ENCODE results near the gene SLC35A1.
"Not testable (repeated sequence)": the region's sequence is repeated elsewhere in the genome, so short reads cannot be mapped to it uniquely, and the experiment has no call there.

Gene SLC35A1

GRCh38 chr6:87487555-87487954 is 14.8 kb downstream of the SLC35A1 start:
- Histone ChIP-seq H3K4me1 (ENCODE audit: insufficient read depth, low read length) (peaks cover 8% of the 10 kb centered on the region), H3K27me3 (ENCODE audit: insufficient read depth, low read length) (no peaks in the 10 kb centered on the region), H3K36me3 (ENCODE audit: insufficient read depth, low read length) (peaks cover 3% of the 10 kb centered on the region), H3K4me3 (ENCODE audit: low read length) (no peak overlapping the region), H2AFZ (ENCODE audit: low read depth, low read length) (no peak overlapping the region), H3K9me3 (ENCODE audit: low read length) (peaks cover 7% of the 10 kb centered on the region)

- H3K4me1 ChIP-seq (ENCODE audit: insufficient read depth, low read length); H3K27me3 ChIP-seq (ENCODE audit: insufficient read depth, low read length); H3K36me3 ChIP-seq (ENCODE audit: insufficient read depth, low read length); H3K9me3 ChIP-seq (ENCODE audit: low read length); H2AFZ ChIP-seq (ENCODE audit: low read depth, low read length); H3K4me3 ChIP-seq (ENCODE audit: low read length): not testable (repeated sequence)
Observed at GRCh38 chr6:87489326-87489725, 16.6 kb downstream of the SLC35A1 start.

GRCh38 chr6:87494761-87495422 is 22.1 kb downstream of the SLC35A1 start:
- Histone ChIP-seq H2AFZ (ENCODE audit: low read depth, low read length) (no peak overlapping the region), H3K4me1 (ENCODE audit: insufficient read depth, low read length) (no peaks in the 10 kb centered on the region), H3K36me3 (ENCODE audit: insufficient read depth, low read length) (peaks cover 8% of the 10 kb centered on the region), H3K27me3 (ENCODE audit: insufficient read depth, low read length) (no peaks in the 10 kb centered on the region), H3K4me3 (ENCODE audit: low read length) (no peak overlapping the region), H3K9me3 (ENCODE audit: low read length) (no peaks in the 10 kb centered on the region)

- no peaks in the 10 kb centered on the region for H3K27me3 ChIP-seq (ENCODE audit: insufficient read depth, low read length)
- peaks cover 13% of the 10 kb centered on the region for H3K36me3 ChIP-seq (ENCODE audit: insufficient read depth, low read length)
- no peaks in the 10 kb centered on the region for H3K9me3 ChIP-seq (ENCODE audit: low read length)
- no peak overlapping the region for H2AFZ ChIP-seq (ENCODE audit: low read depth, low read length)
- no peaks in the 10 kb centered on the region for H3K4me1 ChIP-seq (ENCODE audit: insufficient read depth, low read length)
- H3K4me3 ChIP-seq (ENCODE audit: low read length) = no peak overlapping the region
Observed at GRCh38 chr6:87498048-87498447, 25.3 kb downstream of the SLC35A1 start.

GRCh38 chr6:87501809-87502572 is 29.2 kb downstream of the SLC35A1 start:
- no peak overlapping the region for H3K4me3 ChIP-seq (ENCODE audit: low read length)
- H3K36me3 ChIP-seq (ENCODE audit: insufficient read depth, low read length) = peaks cover 19% of the 10 kb centered on the region
- no peaks in the 10 kb centered on the region for H3K27me3 ChIP-seq (ENCODE audit: insufficient read depth, low read length)
- H2AFZ ChIP-seq (ENCODE audit: low read depth, low read length) = no peak overlapping the region
- no peaks in the 10 kb centered on the region for H3K9me3 ChIP-seq (ENCODE audit: low read length)
- no peaks in the 10 kb centered on the region for H3K4me1 ChIP-seq (ENCODE audit: insufficient read depth, low read length)

GRCh38 chr6:87504441-87504840 is 31.7 kb downstream of the SLC35A1 start:
- Histone ChIP-seq H3K27me3 (ENCODE audit: insufficient read depth, low read length) (no peaks in the 10 kb centered on the region), H3K4me3 (ENCODE audit: low read length) (no peak overlapping the region), H2AFZ (ENCODE audit: low read depth, low read length) (no peak overlapping the region), H3K9me3 (ENCODE audit: low read length) (no peaks in the 10 kb centered on the region), H3K36me3 (ENCODE audit: insufficient read depth, low read length) (peaks cover 32% of the 10 kb centered on the region), H3K4me1 (ENCODE audit: insufficient read depth, low read length) (no peaks in the 10 kb centered on the region)

- Histone ChIP-seq H3K36me3 (ENCODE audit: insufficient read depth, low read length) (peaks cover 87% of the 10 kb centered on the region), H2AFZ (ENCODE audit: low read depth, low read length) (no peak overlapping the region), H3K9me3 (ENCODE audit: low read length) (no peaks in the 10 kb centered on the region), H3K4me1 (ENCODE audit: insufficient read depth, low read length) (no peaks in the 10 kb centered on the region), H3K4me3 (ENCODE audit: low read length) (no peak overlapping the region), H3K27me3 (ENCODE audit: insufficient read depth, low read length) (no peaks in the 10 kb centered on the region)
Observed at GRCh38 chr6:87514831-87515230, 42.1 kb downstream of the SLC35A1 start.

GRCh38 chr6:87518453-87518852 is 45.7 kb downstream of the SLC35A1 start:
- Histone ChIP-seq H3K36me3 (ENCODE audit: insufficient read depth, low read length) (peaks cover 76% of the 10 kb centered on the region), H3K9me3 (ENCODE audit: low read length) (no peaks in the 10 kb centered on the region), H3K27me3 (ENCODE audit: insufficient read depth, low read length) (no peaks in the 10 kb centered on the region), H3K4me1 (ENCODE audit: insufficient read depth, low read length) (no peaks in the 10 kb centered on the region), H3K4me3 (ENCODE audit: low read length) (no peak overlapping the region), H2AFZ (ENCODE audit: low read depth, low read length) (no peak overlapping the region)

GRCh38 chr6:87522686-87523085 is 49.9 kb downstream of the SLC35A1 start:
- Histone ChIP-seq H3K27me3 (ENCODE audit: insufficient read depth, low read length) (no peaks in the 10 kb centered on the region), H3K4me1 (ENCODE audit: insufficient read depth, low read length) (no peaks in the 10 kb centered on the region), H3K36me3 (ENCODE audit: insufficient read depth, low read length) (peaks cover 54% of the 10 kb centered on the region), H3K9me3 (ENCODE audit: low read length) (no peaks in the 10 kb centered on the region), H2AFZ (ENCODE audit: low read depth, low read length) (no peak overlapping the region), H3K4me3 (ENCODE audit: low read length) (no peak overlapping the region)

GRCh38 chr6:87529221-87529620 is 56.4 kb downstream of the SLC35A1 start:
- H3K9me3 ChIP-seq (ENCODE audit: low read length) = no peaks in the 10 kb centered on the region
- H3K36me3 ChIP-seq (ENCODE audit: insufficient read depth, low read length) = peaks cover 42% of the 10 kb centered on the region
- H3K4me1 ChIP-seq (ENCODE audit: insufficient read depth, low read length) = no peaks in the 10 kb centered on the region
- H2AFZ ChIP-seq (ENCODE audit: low read depth, low read length) = no peak overlapping the region
- H3K27me3 ChIP-seq (ENCODE audit: insufficient read depth, low read length) = no peaks in the 10 kb centered on the region
- H3K4me3 ChIP-seq (ENCODE audit: low read length) = no peak overlapping the region

GRCh38 chr6:87534377-87535047 is 61.7 kb downstream of the SLC35A1 start:
- H3K36me3 ChIP-seq (ENCODE audit: insufficient read depth, low read length) = peaks cover 25% of the 10 kb centered on the region
- H2AFZ ChIP-seq (ENCODE audit: low read depth, low read length) = no peak overlapping the region
- H3K9me3 ChIP-seq (ENCODE audit: low read length) = peaks cover 3% of the 10 kb centered on the region
- no peak overlapping the region for H3K4me3 ChIP-seq (ENCODE audit: low read length)
- H3K27me3 ChIP-seq (ENCODE audit: insufficient read depth, low read length) = no peaks in the 10 kb centered on the region
- no peaks in the 10 kb centered on the region for H3K4me1 ChIP-seq (ENCODE audit: insufficient read depth, low read length)

- H3K9me3 ChIP-seq (ENCODE audit: low read length) = peaks cover 7% of the 10 kb centered on the region
- H3K27me3 ChIP-seq (ENCODE audit: insufficient read depth, low read length) = no peaks in the 10 kb centered on the region
- H3K36me3 ChIP-seq (ENCODE audit: insufficient read depth, low read length) = peaks cover 33% of the 10 kb centered on the region
- no peak overlapping the region for H2AFZ ChIP-seq (ENCODE audit: low read depth, low read length)
- H3K4me1 ChIP-seq (ENCODE audit: insufficient read depth, low read length) = no peaks in the 10 kb centered on the region
- no peak overlapping the region for H3K4me3 ChIP-seq (ENCODE audit: low read length)
Observed at GRCh38 chr6:87538510-87539260, 65.9 kb downstream of the SLC35A1 start.

- no peaks in the 10 kb centered on the region for H3K27me3 ChIP-seq (ENCODE audit: insufficient read depth, low read length)
- no peak overlapping the region for H3K4me3 ChIP-seq (ENCODE audit: low read length)
- H3K9me3 ChIP-seq (ENCODE audit: low read length) = peaks cover 7% of the 10 kb centered on the region
- H3K4me1 ChIP-seq (ENCODE audit: insufficient read depth, low read length) = no peaks in the 10 kb centered on the region
- H3K36me3 ChIP-seq (ENCODE audit: insufficient read depth, low read length) = peaks cover 41% of the 10 kb centered on the region
- no peak overlapping the region for H2AFZ ChIP-seq (ENCODE audit: low read depth, low read length)
Observed at GRCh38 chr6:87539554-87539953, 66.8 kb downstream of the SLC35A1 start.
